NCI-H2081 (cell line): ENCODE results near the gene PPARD.
"Not testable (repeated sequence)": the region's sequence is repeated elsewhere in the genome, so short reads cannot be mapped to it uniquely, and the experiment has no call there.

Source experiments
- DNase-seq, 2 experiments: peaks; one replicate each; lab custom pipeline; 2025; lab: John Stamatoyannopoulos, UW

The PPARD gene

GRCh38 chr6:35381132-35381531 lies 38.8 kb downstream of the PPARD start:
- no peak for DNase-seq

- no peak for DNase-seq
Measured at GRCh38 chr6:35382015-35382414, 39.7 kb downstream of the PPARD start.

GRCh38 chr6:35385457-35386202 lies 43.3 kb downstream of the PPARD start:
- peak; percentile 27 to 53 for DNase-seq

GRCh38 chr6:35386989-35387388 lies 44.6 kb downstream of the PPARD start:
- no peak for DNase-seq

GRCh38 chr6:35388030-35388429 lies 45.7 kb downstream of the PPARD start:
- DNase-seq: no peak

GRCh38 chr6:35388772-35389352 lies 46.5 kb downstream of the PPARD start:
- DNase-seq: no peak

GRCh38 chr6:35389386-35389785 lies 47.0 kb downstream of the PPARD start:
- not testable (repeated sequence) for DNase-seq

GRCh38 chr6:35391240-35391968 lies 49.0 kb downstream of the PPARD start:
- DNase-seq: no peak

- DNase-seq: peak; percentile 56 to 72
Measured at GRCh38 chr6:35392111-35392702, 49.8 kb downstream of the PPARD start.

- DNase-seq: no peak
Measured at GRCh38 chr6:35392773-35393672, 50.7 kb downstream of the PPARD start.

- no peak for DNase-seq
Measured at GRCh38 chr6:35396991-35397390, 54.6 kb downstream of the PPARD start.

- no peak for DNase-seq
Measured at GRCh38 chr6:35397806-35398418, 55.6 kb downstream of the PPARD start.

GRCh38 chr6:35398526-35398925 lies 56.2 kb downstream of the PPARD start:
- no peak for DNase-seq

- DNase-seq: no peak
Measured at GRCh38 chr6:35400111-35400510, 57.8 kb downstream of the PPARD start.

- no peak for DNase-seq
Measured at GRCh38 chr6:35400901-35401311, 58.5 kb downstream of the PPARD start.

- no peak for DNase-seq
Measured at GRCh38 chr6:35401514-35401913, 59.2 kb downstream of the PPARD start.

GRCh38 chr6:35402136-35402855 lies 59.9 kb downstream of the PPARD start:
- DNase-seq: no peak

- DNase-seq: no peak
Measured at GRCh38 chr6:35402856-35403191, 60.5 kb downstream of the PPARD start.

- no peak for DNase-seq
Measured at GRCh38 chr6:35403544-35404442, 61.4 kb downstream of the PPARD start.
